Prostate gland (tissue), 2 donors: ENCODE results near the gene CACNA1S. TPM values are rescaled to one million over a fixed set of nuclear protein-coding genes. Genes with fewer than 3 reads are reported as not detected.

Experiments used
- DNase-seq: peaks from one replicate; pipeline ENCODE4 v3.0.0-alpha.2; 2019; ENCODE audit warnings: low spot score
- H3K27ac ChIP-seq, 2 donors: fragments of 200-600 bp; sonication (generic); 2 replicates each; pipeline ENCODE4 v1.5.1; 2017 to 2019
- H3K27me3 ChIP-seq: fragments of 200-600 bp; sonication (generic); replicated peaks from 2 replicates; pipeline ENCODE4 v1.5.1; 2019; ENCODE audit not compliant: insufficient read depth
- H3K36me3 ChIP-seq, 2 donors: fragments of 200-600 bp; sonication (generic); 1 replicate in 1 of 2; 2 replicates in 1 of 2; pipeline versions ENCODE4 v1.5.1 to v1.8.1; 2017 to 2019
- H3K4me1 ChIP-seq: fragments of 200-600 bp; sonication (generic); replicated peaks from 2 replicates; pipeline ENCODE4 v1.5.1; 2019
- H3K4me3 ChIP-seq, 2 donors: fragments of 200-600 bp; sonication (generic); 2 replicates each; pipeline ENCODE4 v1.5.1; 2017 to 2019
- H3K9me3 ChIP-seq: fragments of 200-600 bp; sonication (generic); 2 replicates; pipeline ENCODE4 v1.5.1; 2017
- POLR2A ChIP-seq: fragments of 450-650 bp; IDR thresholded peaks from one replicate; pipeline ENCODE4 v1.6.1; 2016; ENCODE audit warnings: antibody characterized with exemption, mild to moderate bottlenecking
- POLR2AphosphoS5 ChIP-seq: sonication (generic); formaldehyde crosslinking; IDR thresholded peaks from one replicate; pipeline ENCODE4 v1.6.1; 2017; ENCODE audit warnings: antibody characterized with exemption
- WGBS: methylation state at CpG from one replicate; pipeline ENCODE4 v1.1.5; 2018; 5-methylcytosine and 5-hydroxymethylcytosine counted together
- intact Hi-C: fragments of 100-400 bp; cut with DNase I; formaldehyde crosslinking; loops from one replicate; pipeline ENCODE4 v1.14.2; 2022
- total RNA-seq, 2 donors: library from RNA; depleted of rRNA; stranded (reverse); fragments of >200 nt; gene quantifications; one replicate each; pipeline ENCODE4 v1.1.0, GENCODE V29; 2016
- TF ChIP-seq, protein P1 (sequence below), 4 experiments: fragments of 200-600 bp in 2 of 4; fragments of 450-650 bp in 2 of 4; sonication (generic) in 2 of 4; IDR thresholded peaks; 1 replicate in 3 of 4; 2 replicates in 1 of 4; pipeline ENCODE4 v1.5.1; 2016 to 2019; ENCODE audit warnings: antibody characterized with exemption in 4 of 4, mild to moderate bottlenecking in 2 of 4, moderate library complexity in 2 of 4

The CACNA1S gene
- total RNA-seq, 2 donors from 2014 or later: 0.55 TPM; not detected in 1

DNA sequence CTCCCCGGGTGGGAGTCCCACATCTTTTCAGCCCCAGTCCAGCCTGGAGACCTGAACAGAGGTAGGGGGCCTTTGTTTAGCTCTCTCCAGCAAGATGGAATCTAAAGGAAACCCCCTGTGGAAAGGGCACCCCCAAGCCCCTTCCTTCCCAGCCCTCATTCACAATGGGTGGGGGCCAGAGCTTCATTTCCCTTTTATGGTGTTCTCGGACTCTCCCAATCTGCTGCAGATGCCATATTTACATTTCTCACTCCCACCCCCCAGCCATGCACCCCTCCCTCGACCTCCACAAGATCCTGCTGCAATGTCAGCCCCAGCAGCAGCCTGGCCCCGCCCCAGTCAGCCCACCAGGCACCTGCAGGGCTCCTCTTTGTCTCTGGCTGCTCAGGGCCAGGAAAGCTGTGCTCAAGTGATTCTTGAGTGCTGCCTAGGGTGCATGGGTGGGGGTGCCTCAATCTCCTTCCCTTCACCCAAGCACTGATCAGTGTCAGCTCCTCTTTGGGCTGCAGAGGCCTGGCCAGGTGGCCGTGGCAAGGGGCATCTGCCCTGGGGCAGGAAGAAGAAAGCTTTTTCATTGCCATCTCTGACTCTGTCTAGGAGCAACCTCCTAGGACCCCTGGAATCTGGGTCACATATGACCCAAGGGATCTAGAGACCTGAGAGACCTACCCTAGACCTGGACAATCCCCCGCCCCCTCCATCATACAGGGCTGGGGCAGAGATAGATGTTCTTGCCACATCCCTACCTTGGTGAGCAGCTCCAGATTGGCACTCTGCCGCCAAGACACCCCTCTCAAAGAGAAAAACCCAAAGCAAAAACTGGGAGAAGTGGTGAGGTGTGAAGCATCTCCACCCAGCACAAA, 90.4 kb downstream of the CACNA1S start:
- H3K9me3 ChIP-seq: no peaks in the 10 kb centered on the region
- no peak overlapping the region for H3K4me3 ChIP-seq
- intact Hi-C loops: no loop called here
- H3K4me1 ChIP-seq: peaks cover 5% of the 10 kb centered on the region
- no peaks in the 10 kb centered on the region for H3K27me3 ChIP-seq
- H3K27ac ChIP-seq: no peak overlapping the region
- no peaks in the 10 kb centered on the region for H3K36me3 ChIP-seq
- WGBS: 80% methylated on average over 7 of the region's 7 CpGs
- TF ChIP-seq POLR2AphosphoS5: no peak
- TF ChIP-seq, protein P1, sequence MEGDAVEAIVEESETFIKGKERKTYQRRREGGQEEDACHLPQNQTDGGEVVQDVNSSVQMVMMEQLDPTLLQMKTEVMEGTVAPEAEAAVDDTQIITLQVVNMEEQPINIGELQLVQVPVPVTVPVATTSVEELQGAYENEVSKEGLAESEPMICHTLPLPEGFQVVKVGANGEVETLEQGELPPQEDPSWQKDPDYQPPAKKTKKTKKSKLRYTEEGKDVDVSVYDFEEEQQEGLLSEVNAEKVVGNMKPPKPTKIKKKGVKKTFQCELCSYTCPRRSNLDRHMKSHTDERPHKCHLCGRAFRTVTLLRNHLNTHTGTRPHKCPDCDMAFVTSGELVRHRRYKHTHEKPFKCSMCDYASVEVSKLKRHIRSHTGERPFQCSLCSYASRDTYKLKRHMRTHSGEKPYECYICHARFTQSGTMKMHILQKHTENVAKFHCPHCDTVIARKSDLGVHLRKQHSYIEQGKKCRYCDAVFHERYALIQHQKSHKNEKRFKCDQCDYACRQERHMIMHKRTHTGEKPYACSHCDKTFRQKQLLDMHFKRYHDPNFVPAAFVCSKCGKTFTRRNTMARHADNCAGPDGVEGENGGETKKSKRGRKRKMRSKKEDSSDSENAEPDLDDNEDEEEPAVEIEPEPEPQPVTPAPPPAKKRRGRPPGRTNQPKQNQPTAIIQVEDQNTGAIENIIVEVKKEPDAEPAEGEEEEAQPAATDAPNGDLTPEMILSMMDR (IDR thresholded peaks at IDR 0.05): no peak
- TF ChIP-seq POLR2A: no peak
- no peak for DNase-seq

- TF ChIP-seq, protein P1 (IDR thresholded peaks at IDR 0.05): no peak
- no peak for TF ChIP-seq POLR2A
- TF ChIP-seq POLR2AphosphoS5: no peak
- intact Hi-C loops: no loop called here
- Histone ChIP-seq H3K27me3 (no peaks in the 10 kb centered on the region), H3K4me1 (peaks cover 5% of the 10 kb centered on the region), H3K9me3 (no peaks in the 10 kb centered on the region), H3K4me3 (no peak overlapping the region), H3K27ac (no peak overlapping the region), H3K36me3 (no peaks in the 10 kb centered on the region)
- no peak for DNase-seq
- 68% methylated on average over 11 of the region's 11 CpGs for WGBS
Observed at GRCh38 chr1:201020721-201021629, 91.3 kb downstream of the CACNA1S start.

- TF ChIP-seq, protein P1 (IDR thresholded peaks at IDR 0.05): no peak
- TF ChIP-seq POLR2AphosphoS5 (no peak), POLR2A (no peak)
- no peaks in the 10 kb centered on the region for H3K36me3 ChIP-seq
- H3K9me3 ChIP-seq: no peaks in the 10 kb centered on the region
- intact Hi-C loops: no loop called here
- no peak overlapping the region for H3K27ac ChIP-seq
- no peaks in the 10 kb centered on the region for H3K27me3 ChIP-seq
- no peak overlapping the region for H3K4me3 ChIP-seq
- 87% methylated on average over 4 of the region's 4 CpGs for WGBS
- DNase-seq: no peak
- peaks cover 5% of the 10 kb centered on the region for H3K4me1 ChIP-seq
Observed at GRCh38 chr1:201020040-201020591, 92.1 kb downstream of the CACNA1S start.

DNA sequence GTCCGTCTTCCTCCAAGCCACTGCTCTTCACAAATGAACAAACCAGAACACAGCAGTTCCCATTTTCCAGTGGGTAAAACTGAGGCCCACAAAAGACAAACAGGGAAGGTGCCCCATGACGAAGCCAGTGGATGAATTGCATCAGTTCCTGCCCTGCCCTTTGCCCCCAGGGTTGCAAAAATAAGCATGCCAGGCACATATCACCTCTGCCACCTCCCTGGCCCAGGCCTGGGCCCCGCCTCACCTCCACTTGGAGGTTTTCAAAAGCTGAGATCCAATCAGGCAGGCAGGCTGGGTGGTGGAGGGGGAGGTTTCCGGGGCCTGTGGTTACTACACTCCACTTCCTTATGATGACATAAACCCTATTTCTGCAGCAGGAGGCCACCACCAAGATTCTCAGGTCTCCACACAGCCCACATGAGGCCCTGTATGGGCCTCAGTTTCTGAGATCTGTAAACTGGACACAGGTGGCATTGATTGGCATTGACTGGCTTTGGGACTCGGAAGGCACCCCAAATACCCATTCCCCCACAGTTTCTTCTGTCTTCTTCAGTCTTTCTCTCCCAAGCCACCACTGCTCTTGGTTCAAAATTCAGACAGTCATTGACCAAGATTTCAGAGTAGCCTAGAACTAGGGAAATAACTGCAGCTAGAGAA, 92.8 kb downstream of the CACNA1S start:
- Histone ChIP-seq H3K27ac (no peak overlapping the region), H3K36me3 (no peaks in the 10 kb centered on the region), H3K27me3 (no peaks in the 10 kb centered on the region), H3K4me1 (peaks cover 5% of the 10 kb centered on the region), H3K9me3 (no peaks in the 10 kb centered on the region), H3K4me3 (no peak overlapping the region)
- 74% methylated on average over 5 of the region's 5 CpGs for WGBS
- intact Hi-C loops: no loop called here
- no peak for DNase-seq
- TF ChIP-seq POLR2A (no peak), POLR2AphosphoS5 (no peak)
- TF ChIP-seq, protein P1 (IDR thresholded peaks at IDR 0.05): no peak
